HG03439 (cell line): ENCODE results near the gene CALN1.
"Not testable (repeated sequence)": the region's sequence is repeated elsewhere in the genome, so short reads cannot be mapped to it uniquely, and the experiment has no call there.

Source experiments
- ATAC-seq: cut with Tn5 transposase; IDR thresholded peaks from one replicate; pipeline ENCODE4 v1.9.1; 2021; ENCODE audit warnings: mild to moderate bottlenecking, moderate library complexity; ENCODE audit not compliant: unreplicated experiment

CALN1 gene

GRCh38 chr7:71995111-71995510 is 417.0 kb downstream of the CALN1 start:
- no peak for ATAC-seq

GRCh38 chr7:71991586-71991985 is 420.6 kb downstream of the CALN1 start:
- ATAC-seq = no peak

GRCh38 chr7:71990138-71990462 is 422.0 kb downstream of the CALN1 start:
- ATAC-seq = no peak

GRCh38 chr7:71988201-71988600 is 423.9 kb downstream of the CALN1 start:
- ATAC-seq = no peak

GRCh38 chr7:71987200-71987767 is 424.9 kb downstream of the CALN1 start:
- ATAC-seq = no peak

GRCh38 chr7:71984348-71984747 is 427.8 kb downstream of the CALN1 start:
- ATAC-seq = no peak

- no peak for ATAC-seq
Measured at GRCh38 chr7:71982851-71983250, 429.3 kb downstream of the CALN1 start.

- ATAC-seq = no peak
Measured at GRCh38 chr7:71976645-71977044, 435.5 kb downstream of the CALN1 start.

- no peak for ATAC-seq
Measured at GRCh38 chr7:71974611-71975010, 437.5 kb downstream of the CALN1 start.

- no peak for ATAC-seq
Measured at GRCh38 chr7:71972534-71972933, 439.6 kb downstream of the CALN1 start.

- no peak for ATAC-seq
Measured at GRCh38 chr7:71970725-71971124, 441.4 kb downstream of the CALN1 start.

- no peak for ATAC-seq
Measured at GRCh38 chr7:71962636-71963035, 449.5 kb downstream of the CALN1 start.

- ATAC-seq = no peak
Measured at GRCh38 chr7:71961283-71961682, 450.9 kb downstream of the CALN1 start.

GRCh38 chr7:71942115-71942514 is 470.0 kb downstream of the CALN1 start:
- no peak for ATAC-seq

- no peak for ATAC-seq
Measured at GRCh38 chr7:71937840-71938371, 474.2 kb downstream of the CALN1 start.

GRCh38 chr7:71935674-71936073 is 476.5 kb downstream of the CALN1 start:
- no peak for ATAC-seq

- no peak for ATAC-seq
Measured at GRCh38 chr7:71933426-71933825, 478.7 kb downstream of the CALN1 start.

- ATAC-seq = no peak
Measured at GRCh38 chr7:71925663-71926062, 486.5 kb downstream of the CALN1 start.

GRCh38 chr7:71914204-71914603 is 497.9 kb downstream of the CALN1 start:
- ATAC-seq = not testable (repeated sequence)

- ATAC-seq = no peak
Measured at GRCh38 chr7:71912476-71912875, 499.7 kb downstream of the CALN1 start.

- ATAC-seq = no peak
Measured at GRCh38 chr7:71911051-71911450, 501.1 kb downstream of the CALN1 start.

GRCh38 chr7:71905821-71906220 is 506.3 kb downstream of the CALN1 start:
- no peak for ATAC-seq

GRCh38 chr7:71904484-71904883 is 507.7 kb downstream of the CALN1 start:
- ATAC-seq = no peak
